Measurements from ENCODE around the gene GFOD1. TPM values are rescaled to one million over a fixed set of nuclear protein-coding genes. Genes with fewer than 3 reads are reported as not detected.

Gene GFOD1
- polyA plus RNA-seq, 2 of the 4 experiments (the other 2 are of a cell fraction) = 2.7 to 3.5 TPM

- ATAC-seq = peak in 1 of 2 experiments; percentile 75; a peak in 3 of 6 replicates
- ChIA-PET POLR2A (interaction anchor here (1.6 kb wide), 1 partner anchor 33 kb away, joined by 6 read pairs; the partner anchor contains the start of gene GFOD1), CTCF (no interaction called here)
- Histone ChIP-seq H3K9me3 (no peaks in the 10 kb centered on the region), H3K4me3 (no peak overlapping the region), H3K4me2 (peak overlapping the region; percentile 35; the same call in 1 of the 3 replicates), H3K27ac (peak overlapping the region in 1 of 2 experiments; percentile 58; a peak in 3 of 6 replicates), H3K4me1 (peaks cover 18% of the 10 kb centered on the region)
- FAIRE-seq = no peak
- peak; percentile 6 to 46 for DNase-seq (ENCODE audit: low read depth in 1 of 2, low spot score in 1 of 2)
- TF ChIP-seq POLR2A (IDR thresholded peaks at IDR 0.05; ENCODE audit: low read length) (no peak), FOSL2 (IDR thresholded peaks at IDR 0.05) (no peak), FOSL2 (CRISPR knock-in tag; IDR thresholded peaks at IDR 0.05) (no peak), ESRRA (IDR thresholded peaks at IDR 0.05; ENCODE audit: borderline replicate concordance, low read length) (no peak), PHF8 (IDR thresholded peaks at IDR 0.05; ENCODE audit: borderline replicate concordance, low read depth) (no peak), TP53 (CRISPR knock-in tag; IDR thresholded peaks at IDR 0.05) (no peak), MAFK (IDR thresholded peaks at IDR 0.05; ENCODE audit: partially characterized antibody) (no peak), HMGXB4 (CRISPR knock-in tag; IDR thresholded peaks at IDR 0.05; ENCODE audit: borderline replicate concordance) (no peak), PBX3 (IDR thresholded peaks at IDR 0.05) (no peak), JUNB (IDR thresholded peaks at IDR 0.05) (no peak), REST (IDR thresholded peaks at IDR 0.05) (no peak)
- 28% methylated on average over 2 of the region's 2 CpGs for WGBS (ENCODE audit: missing lambda C conversion rate)
Measured at GRCh38 chr6:13453771-13454251, 33.6 kb downstream of the GFOD1 start.

- ATAC-seq (no peak), FAIRE-seq (no peak), DNase-seq (ENCODE audit: low read depth in 1 of 2, low spot score in 1 of 2) (no peak)
- H3K9me3 ChIP-seq = no peaks in the 10 kb centered on the region
- TF ChIP-seq HDAC2 (IDR thresholded peaks at IDR 0.05) (no peak), TP53 (CRISPR knock-in tag; IDR thresholded peaks at IDR 0.05) (no peak), RFX5 (IDR thresholded peaks at IDR 0.05) (no peak), MAFK (IDR thresholded peaks at IDR 0.05; ENCODE audit: partially characterized antibody) (no peak), NR3C1 (IDR thresholded peaks at IDR 0.05) (no peak), CTCF (IDR thresholded peaks at IDR 0.05) (no peak), ZNF302 (CRISPR knock-in tag; IDR thresholded peaks at IDR 0.05) (no peak), PBX3 (IDR thresholded peaks at IDR 0.05) (no peak), EP300 (IDR thresholded peaks at IDR 0.05) (no peak), RARB (CRISPR knock-in tag; IDR thresholded peaks at IDR 0.05) (no peak)
- no peak overlapping the region for H3K4me2 ChIP-seq
- ChIA-PET CTCF (no interaction called here), POLR2A (interaction anchor here (1.6 kb wide), 1 partner anchor 34 kb away, joined by 6 read pairs; the partner anchor contains the start of gene GFOD1)
- no peak overlapping the region for H3K27ac ChIP-seq
- no peak overlapping the region for H3K4me3 ChIP-seq
- H3K4me1 ChIP-seq = peaks cover 18% of the 10 kb centered on the region
- 89% methylated on average over 4 of the region's 4 CpGs for WGBS (ENCODE audit: missing lambda C conversion rate)
Measured at GRCh38 chr6:13453153-13453552, 34.2 kb downstream of the GFOD1 start.

Measured in A549 (cell line).